Upper lobe of left lung (tissue), 4 donors: Measurements from ENCODE around the gene MED25.

Experiments used
- CTCF ChIP-seq, 6 experiments: fragments of 450-650 bp in 4 of 6; fragments of 200-600 bp in 2 of 6; sonication (generic) in 2 of 6; IDR thresholded peaks; one replicate each; pipeline ENCODE4 v1.5.1; 2016 to 2019; ENCODE audit warnings: antibody characterized with exemption in 6 of 6
- EP300 ChIP-seq, 4 donors: sonication (generic); formaldehyde crosslinking; IDR thresholded peaks; one replicate each; pipeline ENCODE4 v1.5.1; 2017; ENCODE audit warnings: antibody characterized with exemption in 4 of 4, control low read depth in 2 of 4

DNA sequence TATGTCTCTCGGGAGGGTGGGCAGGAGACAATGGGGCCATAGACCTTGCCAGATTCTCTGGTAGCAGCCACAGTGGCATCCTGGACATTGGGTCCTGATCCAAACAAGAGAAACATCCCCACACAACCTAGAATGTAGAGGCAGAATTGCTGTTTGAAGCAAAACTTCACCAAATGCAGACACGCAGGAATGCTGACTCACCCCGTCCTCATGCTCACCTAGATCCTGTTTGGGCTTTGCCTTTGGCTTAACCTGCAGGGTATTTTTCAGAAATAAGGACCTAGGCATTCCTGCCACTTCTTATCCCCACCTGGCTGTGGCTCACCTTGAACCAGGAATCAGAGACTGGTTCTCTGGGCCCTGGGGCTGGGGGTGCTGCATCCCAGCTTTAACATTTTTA, 66.7 kb downstream of the MED25 start:
- TF ChIP-seq CTCF (IDR thresholded peaks at IDR 0.05) (no peak), EP300 (IDR thresholded peaks at IDR 0.05) (no peak)
